ENCODE results near the gene CEACAM21. TPM values are rescaled to one million over a fixed set of nuclear protein-coding genes. Genes with fewer than 3 reads are reported as not detected.

The CEACAM21 gene
- polyA plus RNA-seq, 3 donors = 2.1 to 6.4 (median 4.1) TPM

DNA sequence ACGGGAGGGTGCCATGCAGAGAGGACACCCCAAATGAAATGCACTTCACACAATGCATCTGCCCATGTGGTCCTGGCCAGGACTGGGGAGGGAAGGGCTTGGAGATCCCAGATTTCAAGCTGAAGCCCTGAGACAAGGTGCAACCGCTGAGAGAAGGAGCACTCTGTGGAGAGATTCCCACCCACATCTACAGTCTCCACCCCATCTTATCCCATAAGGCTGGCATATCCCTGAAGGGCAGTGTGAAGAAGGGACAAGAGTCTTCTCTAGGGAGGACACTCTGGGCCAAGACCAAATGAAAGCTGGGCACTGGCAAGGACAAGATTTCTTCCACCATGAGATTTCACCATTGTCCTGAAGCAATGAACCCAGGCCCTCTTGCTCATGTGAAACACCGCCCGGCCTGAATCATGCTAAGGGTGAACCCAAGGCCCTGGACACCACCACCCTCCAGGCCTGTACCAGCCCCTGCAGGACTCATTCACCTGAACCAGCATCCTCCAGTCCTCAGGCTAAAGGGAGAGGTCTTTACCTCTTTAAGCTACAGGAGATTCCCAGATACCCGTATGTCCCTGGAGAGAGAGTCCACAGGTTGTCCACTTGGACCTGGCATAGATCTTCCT lies 30.4 kb downstream of the CEACAM21 start:
- H3K36me3 ChIP-seq (replicated peaks in 1 of 2; ENCODE audit: control insufficient read depth in 1 of 2, insufficient read depth in 2 of 2, low read length in 2 of 2) = no peaks in the 10 kb centered on the region
- peaks cover 0 to 9% of the 10 kb centered on the region in 2 donors for H3K4me1 ChIP-seq (ENCODE audit: control insufficient read depth in 1 of 2, insufficient read depth in 2 of 2, low read length in 2 of 2)
- H3K79me2 ChIP-seq (ENCODE audit: insufficient read depth, low read length) = no peaks in the 10 kb centered on the region
- intact Hi-C loops (cut with micrococcal nuclease) = no loop called here
- H3K9ac ChIP-seq (ENCODE audit: insufficient read depth, low read length, poor library complexity, severe bottlenecking) = no peak overlapping the region
- WGBS (ENCODE audit: insufficient coverage) = 83% methylated on average over 2 of the region's 5 CpGs
- H3K4me2 ChIP-seq (replicated peaks; ENCODE audit: extremely low read depth, low read length, poor library complexity, severe bottlenecking) = no peak overlapping the region
- Mint-ChIP-seq H3K4me3 (no peak overlapping the region), H3K36me3 (no peaks in the 10 kb centered on the region), H3K27ac (no peak overlapping the region), H3K9me3 (peaks cover 0 to 4% (median 0%) of the 10 kb centered on the region in 7 donors), H3K27me3 (ENCODE audit: low read depth in 3 of 3) (peaks cover 5 to 13% (median 10%) of the 10 kb centered on the region in 3 donors), H3K4me1 (peaks cover 8% of the 10 kb centered on the region)
- DNase-seq = no peak
- no peaks in the 10 kb centered on the region for H4K20me1 ChIP-seq (ENCODE audit: insufficient read depth, low read length)
- no peak overlapping the region for H3K4me3 ChIP-seq (replicated peaks in 1 of 3; ENCODE audit: low read depth in 2 of 3, low read length in 3 of 3)
- no peaks in the 10 kb centered on the region for H3K9me3 ChIP-seq (replicated peaks in 1 of 2; ENCODE audit: control insufficient read depth in 1 of 2, insufficient read depth in 1 of 2, low read length in 2 of 2)
- no peaks in the 10 kb centered on the region for H3K27me3 ChIP-seq (ENCODE audit: control insufficient read depth in 2 of 2, insufficient read depth in 2 of 2, low read length in 2 of 2)
- no peak overlapping the region for H3K27ac ChIP-seq (ENCODE audit: low read depth in 1 of 2, low read length in 2 of 2)
- TF ChIP-seq CTCF (IDR thresholded peaks at IDR 0.05) = no peak
- no peak overlapping the region for H2AFZ ChIP-seq (ENCODE audit: insufficient read depth, low read depth, low read length, poor library complexity, severe bottlenecking)

DNA sequence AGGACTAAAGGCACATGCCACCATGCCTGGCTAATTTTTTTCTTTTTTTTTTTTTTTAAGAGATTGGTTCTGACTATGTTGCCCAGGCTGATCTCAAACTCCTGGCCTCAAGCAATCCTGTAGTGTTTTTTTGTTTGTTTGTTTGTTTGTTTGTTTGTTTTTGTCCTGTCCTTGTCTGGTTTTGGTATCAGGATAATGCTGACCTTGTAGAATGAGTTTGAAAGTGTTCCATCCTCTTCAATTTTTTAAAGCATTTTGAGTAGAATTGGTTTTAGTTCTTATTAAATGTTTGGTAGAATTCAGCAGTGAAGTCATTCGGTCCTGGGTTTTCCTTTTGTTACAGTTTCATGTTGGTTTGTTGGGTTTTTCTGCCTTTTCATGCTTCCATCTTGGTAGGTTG lies 31.7 kb downstream of the CEACAM21 start:
- Mint-ChIP-seq H3K9me3 (peaks cover 0 to 4% (median 0%) of the 10 kb centered on the region in 7 donors), H3K27ac (no peak overlapping the region)
- no peak overlapping the region for H3K4me2 ChIP-seq (replicated peaks; ENCODE audit: extremely low read depth, low read length, poor library complexity, severe bottlenecking)

More for the DNA sequence above, 31.7 kb downstream of the CEACAM21 start:
- peaks cover 14% of the 10 kb centered on the region for H3K4me1 Mint-ChIP-seq
- H3K79me2 ChIP-seq (ENCODE audit: insufficient read depth, low read length) = no peaks in the 10 kb centered on the region
- no peaks in the 10 kb centered on the region for H3K36me3 Mint-ChIP-seq
- no peak overlapping the region for H3K9ac ChIP-seq (ENCODE audit: insufficient read depth, low read length, poor library complexity, severe bottlenecking)
- no peak overlapping the region for H3K27ac ChIP-seq (ENCODE audit: low read depth in 1 of 2, low read length in 2 of 2)
- no peaks in the 10 kb centered on the region for H3K27me3 ChIP-seq (ENCODE audit: control insufficient read depth in 2 of 2, insufficient read depth in 2 of 2, low read length in 2 of 2)
- H3K36me3 ChIP-seq (replicated peaks in 1 of 2; ENCODE audit: control insufficient read depth in 1 of 2, insufficient read depth in 2 of 2, low read length in 2 of 2) = no peaks in the 10 kb centered on the region
- intact Hi-C loops (cut with micrococcal nuclease) = no loop called here
- 83% methylated on average over 1 of the region's 1 CpG for whole genome bisulfite sequencing (ENCODE audit: insufficient coverage)
- no peak for DNase-seq
- H3K4me1 ChIP-seq (ENCODE audit: control insufficient read depth in 1 of 2, insufficient read depth in 2 of 2, low read length in 2 of 2) = peaks cover 6 to 16% of the 10 kb centered on the region in 2 donors
- H3K27me3 Mint-ChIP-seq (ENCODE audit: low read depth in 3 of 3) = peaks cover 5 to 13% (median 7%) of the 10 kb centered on the region in 3 donors
- TF ChIP-seq CTCF (IDR thresholded peaks at IDR 0.05) = no peak
- no peak overlapping the region for H2AFZ ChIP-seq (ENCODE audit: insufficient read depth, low read depth, low read length, poor library complexity, severe bottlenecking)
- H3K4me3 Mint-ChIP-seq = no peak overlapping the region
- H4K20me1 ChIP-seq (ENCODE audit: insufficient read depth, low read length) = no peaks in the 10 kb centered on the region
- H3K9me3 ChIP-seq (replicated peaks in 1 of 2; ENCODE audit: control insufficient read depth in 1 of 2, insufficient read depth in 1 of 2, low read length in 2 of 2) = no peaks in the 10 kb centered on the region
- H3K4me3 ChIP-seq (replicated peaks in 1 of 3; ENCODE audit: low read depth in 2 of 3, low read length in 3 of 3) = no peak overlapping the region
